HG03039 (cell line): Measurements from ENCODE around the gene AMDHD2.
"Not testable (repeated sequence)": the region's sequence is repeated elsewhere in the genome, so short reads cannot be mapped to it uniquely, and the experiment has no call there.

Experiments used
- ATAC-seq: cut with Tn5 transposase; IDR thresholded peaks from one replicate; pipeline ENCODE4 v1.9.1; 2021; ENCODE audit warnings: mild to moderate bottlenecking, moderate library complexity; ENCODE audit not compliant: unreplicated experiment

The AMDHD2 gene

GRCh38 chr16:2520097-2520783 lies at the start of gene AMDHD2:
AMDHD2 (plus strand) TSS chr16:2520371; CDS start chr16:2520459, 88 bp downstream.
- no peak for ATAC-seq

- no peak for ATAC-seq
These were observed 49.6 kb upstream of the AMDHD2 start for GRCh38 chr16:2470603-2471015.

- ATAC-seq, result no peak
These were observed 49.0 kb upstream of the AMDHD2 start, which contains the start of gene NTN3 for GRCh38 chr16:2471016-2471652. NTN3 (plus strand) TSS chr16:2471297; CDS start chr16:2471702, 405 bp downstream.

- no peak for ATAC-seq
These were observed 48.3 kb upstream of the AMDHD2 start for GRCh38 chr16:2471653-2472487.

- ATAC-seq, result no peak
These were observed 47.7 kb upstream of the AMDHD2 start for GRCh38 chr16:2472488-2472864.

- ATAC-seq, result no peak
These were observed 47.2 kb upstream of the AMDHD2 start for GRCh38 chr16:2472885-2473445.

- ATAC-seq, result no peak
These were observed 46.7 kb upstream of the AMDHD2 start for GRCh38 chr16:2473446-2473926.

GRCh38 chr16:2473999-2474876 lies 45.9 kb upstream of the AMDHD2 start:
- no peak for ATAC-seq

GRCh38 chr16:2474877-2475412 lies 45.2 kb upstream of the AMDHD2 start, which contains the start of gene TBC1D24:
TBC1D24 (plus strand) TSS chr16:2475127; CDS start chr16:2496149, 21,022 bp downstream.
- peak; percentile 66 for ATAC-seq

- ATAC-seq, result no peak
These were observed 44.5 kb upstream of the AMDHD2 start for GRCh38 chr16:2475413-2476344.

- ATAC-seq, result no peak
These were observed 43.8 kb upstream of the AMDHD2 start for GRCh38 chr16:2476345-2476720.

- no peak for ATAC-seq
These were observed 43.4 kb upstream of the AMDHD2 start for GRCh38 chr16:2476741-2477140.

- ATAC-seq, result no peak
These were observed 42.8 kb upstream of the AMDHD2 start for GRCh38 chr16:2477327-2477726.

- ATAC-seq, result no peak
These were observed 41.9 kb upstream of the AMDHD2 start for GRCh38 chr16:2478279-2478678.

- ATAC-seq, result not testable (repeated sequence)
These were observed 40.2 kb upstream of the AMDHD2 start for GRCh38 chr16:2479996-2480395.

GRCh38 chr16:2480948-2481347 lies 39.2 kb upstream of the AMDHD2 start:
- no peak for ATAC-seq

GRCh38 chr16:2481676-2482075 lies 38.5 kb upstream of the AMDHD2 start:
- ATAC-seq, result no peak

- no peak for ATAC-seq
These were observed 37.9 kb upstream of the AMDHD2 start for GRCh38 chr16:2482249-2482648.
